ENCODE results near the gene SLC12A9.

DNA sequence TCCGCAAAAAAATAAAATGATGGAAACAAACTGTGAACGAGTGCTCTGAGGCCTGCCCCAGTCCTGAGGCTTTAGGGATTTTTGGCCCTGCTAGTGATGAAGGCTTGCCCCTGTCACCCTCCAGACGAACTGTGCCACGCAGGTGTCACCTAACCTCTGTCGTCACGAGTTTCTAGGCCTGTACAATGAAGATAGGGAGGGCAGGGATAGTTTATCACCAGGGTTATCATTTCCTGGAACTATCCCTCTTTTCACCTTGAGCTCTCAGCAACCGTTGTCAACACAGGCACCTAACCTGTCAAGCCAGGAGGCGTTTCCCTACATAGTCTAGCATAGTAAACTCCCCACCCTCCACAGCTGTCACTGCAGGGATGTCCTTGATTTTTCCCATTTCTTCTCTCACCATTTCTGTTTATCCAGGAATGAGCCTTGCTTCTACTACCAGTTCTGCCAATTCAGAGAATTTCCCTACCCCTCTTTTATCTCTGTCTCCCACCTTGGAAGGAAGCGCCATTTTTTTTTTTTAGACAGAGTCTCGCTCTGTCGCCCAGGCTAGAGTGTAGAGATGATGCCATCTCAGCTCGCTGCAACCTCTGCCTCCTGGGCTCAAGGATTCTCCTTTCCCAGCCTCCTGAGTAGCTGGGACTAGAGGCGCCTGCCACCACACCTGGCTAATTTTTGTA lies 45.4 kb downstream of the SLC12A9 start:
- no peak for TF ChIP-seq MAX (IDR thresholded peaks at IDR 0.05)
- no peak for TF ChIP-seq TEAD4 (IDR thresholded peaks at IDR 0.05)
- TF ChIP-seq TCF12 (IDR thresholded peaks at IDR 0.05; ENCODE audit: low read depth) = no peak
- TF ChIP-seq REST (IDR thresholded peaks at IDR 0.05; ENCODE audit: low read depth) = no peak
- no peak for TF ChIP-seq RAD21 (IDR thresholded peaks at IDR 0.05; ENCODE audit: low read depth)
- TF ChIP-seq FOXM1 (IDR thresholded peaks at IDR 0.05; ENCODE audit: borderline replicate concordance, low read depth) = no peak
- no peak for TF ChIP-seq USF1 (IDR thresholded peaks at IDR 0.05)
- TF ChIP-seq NFIC (IDR thresholded peaks at IDR 0.05) = no peak
- no peak for TF ChIP-seq YY1 (IDR thresholded peaks at IDR 0.05; ENCODE audit: low read depth)
- TF ChIP-seq EP300 (IDR thresholded peaks at IDR 0.05; ENCODE audit: borderline replicate concordance) = no peak
- no peak for TF ChIP-seq TAF1 (IDR thresholded peaks at IDR 0.05; ENCODE audit: low read depth)
- TF ChIP-seq ZBTB7A (IDR thresholded peaks at IDR 0.05; ENCODE audit: low read depth) = no peak
